AG10803 (cell line): ENCODE data around the gene HHIPL1.

ENCODE experiments used
- DNase-seq: peaks from one replicate; pipeline ENCODE4 v3.0.0; 2010; ENCODE audit warnings: low read depth
- H3K4me3 ChIP-seq: 2 replicates; pipeline ENCODE4 v1.5.1; 2011; ENCODE audit warnings: mild to moderate bottlenecking, low read length, control low read depth
- TF ChIP-seq, protein P1 (sequence below): conservative IDR thresholded peaks from 2 replicates; pipeline ENCODE4 v1.5.1; 2011; ENCODE audit warnings: mild to moderate bottlenecking, low read length, control low read depth, inconsistent platforms

The HHIPL1 gene

DNA sequence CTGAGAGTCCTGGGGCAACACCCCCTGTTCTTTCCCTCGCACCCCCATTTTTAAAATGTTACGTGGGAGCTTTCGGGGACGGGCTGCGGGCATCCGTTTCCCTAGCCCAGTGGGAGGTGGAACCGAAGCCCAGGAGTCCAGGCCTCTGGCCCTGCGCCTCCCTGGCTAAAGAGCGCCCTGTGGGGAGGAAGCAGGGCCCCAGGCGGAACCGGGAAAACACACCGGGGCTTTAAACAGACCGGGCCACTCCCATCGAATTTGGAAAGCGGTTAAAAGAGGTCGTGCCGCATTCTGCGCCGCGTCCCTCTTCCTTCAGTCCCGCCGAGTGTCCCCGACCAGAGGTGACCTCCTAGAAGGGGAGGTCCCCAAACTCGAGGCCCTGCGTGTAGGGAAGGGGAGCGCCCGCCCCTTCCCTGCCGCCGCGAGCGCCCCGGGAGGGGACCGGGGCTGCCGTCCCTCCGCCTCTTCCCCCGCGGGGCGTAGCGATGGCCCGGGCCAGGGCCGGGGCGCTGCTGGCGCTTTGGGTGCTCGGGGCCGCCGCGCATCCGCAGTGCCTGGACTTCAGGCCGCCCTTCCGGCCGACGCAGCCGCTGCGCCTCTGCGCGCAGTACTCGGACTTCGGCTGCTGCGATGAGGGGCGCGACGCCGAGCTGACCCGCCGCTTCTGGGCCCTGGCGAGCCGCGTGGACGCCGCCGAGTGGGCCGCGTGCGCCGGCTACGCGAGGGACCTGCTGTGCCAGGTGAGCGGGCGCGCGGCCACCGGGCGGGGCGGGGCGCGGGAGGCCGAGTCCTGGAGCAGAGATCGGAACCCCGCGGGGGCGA is at the start of gene HHIPL1:
TSS of gene HHIPL1 (plus strand) at position 407 of the 822 bp plus-strand sequence. CDS start at position 486, 79 bp downstream.
- peak within 1 kb of the TSS; percentile 52 for H3K4me3 ChIP-seq
- TF ChIP-seq, protein P1, sequence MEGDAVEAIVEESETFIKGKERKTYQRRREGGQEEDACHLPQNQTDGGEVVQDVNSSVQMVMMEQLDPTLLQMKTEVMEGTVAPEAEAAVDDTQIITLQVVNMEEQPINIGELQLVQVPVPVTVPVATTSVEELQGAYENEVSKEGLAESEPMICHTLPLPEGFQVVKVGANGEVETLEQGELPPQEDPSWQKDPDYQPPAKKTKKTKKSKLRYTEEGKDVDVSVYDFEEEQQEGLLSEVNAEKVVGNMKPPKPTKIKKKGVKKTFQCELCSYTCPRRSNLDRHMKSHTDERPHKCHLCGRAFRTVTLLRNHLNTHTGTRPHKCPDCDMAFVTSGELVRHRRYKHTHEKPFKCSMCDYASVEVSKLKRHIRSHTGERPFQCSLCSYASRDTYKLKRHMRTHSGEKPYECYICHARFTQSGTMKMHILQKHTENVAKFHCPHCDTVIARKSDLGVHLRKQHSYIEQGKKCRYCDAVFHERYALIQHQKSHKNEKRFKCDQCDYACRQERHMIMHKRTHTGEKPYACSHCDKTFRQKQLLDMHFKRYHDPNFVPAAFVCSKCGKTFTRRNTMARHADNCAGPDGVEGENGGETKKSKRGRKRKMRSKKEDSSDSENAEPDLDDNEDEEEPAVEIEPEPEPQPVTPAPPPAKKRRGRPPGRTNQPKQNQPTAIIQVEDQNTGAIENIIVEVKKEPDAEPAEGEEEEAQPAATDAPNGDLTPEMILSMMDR = no peak
- peak; percentile 49 for DNase-seq

DNA sequence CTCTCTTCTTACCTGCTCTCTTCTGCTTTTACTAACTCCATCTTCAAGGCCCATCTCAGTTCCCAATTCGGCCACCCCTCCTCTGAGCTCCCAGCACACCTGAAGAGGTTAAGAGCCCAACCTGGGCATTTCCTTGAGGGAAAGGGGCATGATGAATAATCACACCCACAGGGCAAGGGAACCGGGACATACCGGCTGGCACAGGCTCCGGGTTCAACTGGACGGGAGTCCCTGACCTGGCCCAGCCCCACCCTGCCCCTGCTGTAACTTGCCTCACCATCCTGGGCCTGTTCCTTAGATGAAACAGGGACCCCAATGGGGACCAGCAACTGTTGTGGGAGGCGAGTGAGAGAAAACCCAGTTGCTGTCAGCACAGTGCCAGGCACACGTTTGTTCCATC is 49.4 kb upstream of the HHIPL1 start:
- TF ChIP-seq, protein P1 = no peak
- DNase-seq = no peak
- no peak overlapping the region for H3K4me3 ChIP-seq

DNA sequence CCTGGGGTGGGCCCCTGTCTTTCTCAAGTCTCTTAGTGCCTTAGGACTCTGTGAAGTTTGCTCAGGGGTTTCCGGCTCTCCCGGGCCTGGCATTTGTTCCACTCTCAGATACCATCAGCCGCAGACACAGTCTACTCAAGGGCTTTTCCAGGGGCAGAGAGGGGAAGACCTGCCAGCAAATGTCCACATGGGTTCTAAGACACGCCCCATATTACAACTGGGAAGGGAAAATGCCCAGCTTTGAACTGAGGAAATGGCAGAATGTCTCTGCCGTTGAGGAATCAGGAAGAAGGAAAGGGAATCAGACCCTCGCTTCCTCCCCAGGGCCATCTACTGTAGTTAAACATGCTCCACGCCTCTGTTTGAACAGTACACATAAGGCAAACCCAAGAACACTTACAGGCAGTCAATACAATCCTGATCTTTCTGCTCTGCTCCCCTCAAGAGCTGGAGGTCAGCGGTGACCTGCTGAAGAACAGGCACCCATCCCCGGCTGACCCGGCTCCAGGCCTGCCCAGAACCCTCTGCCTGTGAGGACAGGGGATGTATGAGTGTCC is 48.8 kb upstream of the HHIPL1 start:
- TF ChIP-seq, protein P1 = no peak
- no peak overlapping the region for H3K4me3 ChIP-seq
- DNase-seq = no peak

DNA sequence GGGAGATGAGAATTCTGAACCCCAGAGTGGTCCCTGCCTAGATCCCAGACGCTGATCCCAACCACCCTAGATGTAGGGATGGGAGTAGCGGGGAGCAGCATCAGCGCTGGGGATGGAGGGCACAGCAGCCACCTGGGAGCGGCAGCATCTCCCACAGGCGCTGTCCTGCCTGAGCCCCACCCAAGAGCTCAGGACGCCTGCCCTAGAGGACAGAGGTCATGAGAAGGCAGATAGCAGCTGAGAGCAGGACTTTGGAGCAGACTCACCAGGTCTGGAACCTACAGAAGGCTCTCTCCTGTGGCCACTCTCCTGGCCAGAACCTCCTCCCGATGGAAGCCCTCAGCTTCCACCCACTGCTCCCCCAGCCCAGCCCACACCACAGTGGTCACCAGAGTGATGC is 48.2 kb upstream of the HHIPL1 start:
- H3K4me3 ChIP-seq = no peak overlapping the region
- DNase-seq = no peak
- TF ChIP-seq, protein P1 = no peak

DNA sequence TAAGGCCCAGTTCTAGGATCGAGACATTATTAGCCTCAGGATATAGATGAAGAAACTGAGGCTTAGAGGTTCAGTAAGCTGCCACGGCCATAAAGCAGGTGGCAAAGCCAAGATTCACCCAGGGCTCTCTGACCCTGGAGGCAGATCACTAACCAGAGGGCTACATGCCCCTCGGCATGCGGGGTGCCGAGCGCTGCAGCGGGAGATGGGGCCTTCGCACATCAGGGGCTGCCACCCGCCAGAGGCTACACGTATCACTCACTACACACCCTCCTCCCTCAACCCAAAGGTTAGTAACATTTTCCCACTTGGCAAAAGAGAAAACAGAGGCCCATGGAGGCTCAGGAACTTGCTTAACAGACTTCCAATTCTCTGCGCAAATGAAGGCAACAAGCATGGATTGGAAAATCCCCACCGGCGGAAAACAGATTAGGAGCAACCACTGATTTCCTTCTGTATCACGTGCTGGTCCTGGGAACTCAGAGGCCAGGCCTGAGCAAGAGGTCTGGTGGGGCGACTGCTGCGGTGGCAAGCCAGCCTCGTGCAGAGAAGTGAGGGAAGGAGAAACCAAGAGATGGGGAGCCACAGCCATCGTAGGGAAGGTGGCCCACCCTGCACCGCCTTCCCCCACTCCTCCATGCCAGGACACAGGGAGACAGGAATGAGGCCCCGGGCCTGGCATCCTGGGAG is 46.9 kb upstream of the HHIPL1 start:
- H3K4me3 ChIP-seq = no peak overlapping the region
- TF ChIP-seq, protein P1 = no peak
- no peak for DNase-seq

DNA sequence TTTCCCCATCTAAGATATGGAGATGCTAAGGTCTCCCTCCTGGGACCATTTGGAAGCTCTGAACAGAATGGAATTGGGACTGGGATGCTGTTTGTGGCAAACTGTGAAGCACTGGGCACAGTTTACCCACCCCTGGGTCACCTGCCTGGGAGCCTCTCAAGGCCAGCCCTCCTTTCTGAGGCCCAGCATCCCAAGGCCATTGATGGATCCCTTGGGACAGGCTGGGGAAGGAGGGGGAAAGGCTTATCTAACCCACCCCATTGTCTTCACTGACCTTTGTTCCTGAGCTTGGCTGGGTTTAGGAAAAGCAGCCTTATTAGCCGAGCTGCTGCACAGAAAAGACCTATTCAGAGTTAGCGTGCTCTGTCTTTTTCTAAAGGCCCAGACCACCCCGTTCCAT is 46.2 kb upstream of the HHIPL1 start:
- TF ChIP-seq, protein P1 = no peak
- H3K4me3 ChIP-seq = no peak overlapping the region
- DNase-seq = no peak

DNA sequence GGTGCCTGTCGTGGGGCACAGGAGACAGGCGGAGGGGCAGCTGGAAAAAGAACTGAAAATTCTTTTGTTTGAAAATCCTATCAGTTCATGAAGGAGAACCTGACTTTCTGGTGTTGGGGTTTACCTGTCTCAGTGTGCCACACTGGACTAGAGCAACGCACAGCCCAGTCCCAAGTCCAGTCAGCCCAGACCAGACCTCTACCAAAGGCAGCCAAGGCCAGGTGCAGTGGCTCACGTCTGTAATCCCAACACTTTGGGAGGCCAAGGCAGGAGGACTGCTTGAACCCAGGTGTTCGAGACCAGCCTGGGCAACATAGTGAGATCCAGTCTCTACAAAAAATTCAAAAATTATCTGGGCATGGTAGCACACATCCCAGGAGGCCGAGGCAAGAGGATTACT is 45.5 kb upstream of the HHIPL1 start:
- no peak overlapping the region for H3K4me3 ChIP-seq

More for the DNA sequence above, 45.5 kb upstream of the HHIPL1 start:
- TF ChIP-seq, protein P1 = no peak
- DNase-seq = no peak
